ENCODE measurements around the gene NWD2.

Gene NWD2

DNA sequence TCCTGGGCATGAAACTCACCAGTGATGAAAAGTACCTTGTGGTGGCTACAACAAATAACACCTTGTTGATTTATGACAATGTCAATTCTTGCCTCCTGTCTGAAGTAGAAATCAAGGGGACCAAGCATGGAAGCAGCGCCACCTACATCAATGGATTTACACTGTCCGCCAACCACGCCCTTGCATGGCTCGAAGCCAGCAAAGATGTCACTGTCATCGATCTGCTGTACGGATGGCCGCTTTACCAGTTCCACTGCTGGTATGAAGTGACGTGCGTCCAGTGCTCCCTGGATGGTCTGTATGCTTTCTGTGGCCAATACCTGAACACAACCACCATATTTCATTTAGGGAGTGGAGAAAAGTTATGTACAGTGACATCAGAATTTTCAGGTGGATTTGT is 200.5 kb downstream of the NWD2 start:
- in situ Hi-C loops (cut with MboI; ENCODE audit: low sequenced_read_pairs) = no loop called here
- no peaks in the 10 kb centered on the region for H3K9me3 ChIP-seq
- no peak for DNase-seq (ENCODE audit: low spot score in 2 of 2)
- no peak overlapping the region for H3K4me3 ChIP-seq
- no peaks in the 10 kb centered on the region for H3K4me1 ChIP-seq
- H3K36me3 ChIP-seq (replicated peaks) = no peaks in the 10 kb centered on the region
- peaks cover 8% of the 10 kb centered on the region; the same call in 1 of the 2 replicates for H3K27me3 ChIP-seq (ENCODE audit: low read depth)

DNA sequence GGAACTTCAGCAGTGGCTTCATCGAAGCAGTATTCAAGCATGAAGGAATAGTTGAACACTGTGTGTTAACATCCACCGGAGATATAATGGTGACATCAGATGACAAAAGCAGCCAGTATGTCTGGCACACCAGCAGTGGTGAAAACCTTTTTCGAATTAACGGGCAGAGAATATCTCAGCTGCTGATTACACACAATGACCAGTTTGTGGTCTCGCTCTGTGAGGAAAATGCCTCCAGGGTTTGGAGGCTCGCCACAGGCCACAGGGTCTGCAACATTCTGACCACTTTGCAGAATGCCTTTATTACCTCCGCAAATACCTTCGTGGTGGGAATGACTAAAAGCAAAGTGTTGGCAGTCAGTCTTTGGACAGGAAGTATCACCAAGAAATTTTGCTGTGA is 201.5 kb downstream of the NWD2 start:
- Histone ChIP-seq H3K4me3 (no peak overlapping the region), H3K27me3 (ENCODE audit: low read depth) (peaks cover 8% of the 10 kb centered on the region; the same call in 1 of the 2 replicates), H3K4me1 (no peaks in the 10 kb centered on the region), H3K9me3 (no peaks in the 10 kb centered on the region), H3K36me3 (replicated peaks) (no peaks in the 10 kb centered on the region)
- in situ Hi-C loops (cut with MboI; ENCODE audit: low sequenced_read_pairs) = no loop called here
- DNase-seq (ENCODE audit: low spot score in 2 of 2) = no peak

DNA sequence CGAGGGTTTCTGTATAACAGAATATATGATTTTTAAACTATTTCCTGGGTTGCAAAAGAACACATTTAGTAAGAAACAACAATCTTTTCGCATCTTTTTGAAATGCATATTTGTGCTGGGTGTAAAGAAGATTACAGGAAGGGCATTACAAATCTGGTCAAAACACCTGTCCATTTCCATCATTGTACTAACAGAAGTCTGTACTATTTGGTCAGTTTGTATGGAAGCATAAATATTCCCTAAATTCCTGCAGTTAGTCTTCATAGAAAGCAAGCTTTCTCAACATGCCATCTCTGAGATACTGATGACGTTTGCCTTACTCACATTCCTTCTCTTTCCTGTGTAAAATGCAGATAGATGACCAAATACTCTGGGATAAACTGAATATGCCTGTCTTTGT is 203.3 kb downstream of the NWD2 start:
- in situ Hi-C loops (cut with MboI; ENCODE audit: low sequenced_read_pairs) = no loop called here
- DNase-seq (ENCODE audit: low spot score in 2 of 2) = no peak
- H3K27me3 ChIP-seq (ENCODE audit: low read depth) = peaks cover 16% of the 10 kb centered on the region; the same call in 1 of the 2 replicates
- H3K4me1 ChIP-seq = no peaks in the 10 kb centered on the region
- H3K36me3 ChIP-seq (replicated peaks) = no peaks in the 10 kb centered on the region
- no peak overlapping the region for H3K4me3 ChIP-seq
- H3K9me3 ChIP-seq = no peaks in the 10 kb centered on the region

DNA sequence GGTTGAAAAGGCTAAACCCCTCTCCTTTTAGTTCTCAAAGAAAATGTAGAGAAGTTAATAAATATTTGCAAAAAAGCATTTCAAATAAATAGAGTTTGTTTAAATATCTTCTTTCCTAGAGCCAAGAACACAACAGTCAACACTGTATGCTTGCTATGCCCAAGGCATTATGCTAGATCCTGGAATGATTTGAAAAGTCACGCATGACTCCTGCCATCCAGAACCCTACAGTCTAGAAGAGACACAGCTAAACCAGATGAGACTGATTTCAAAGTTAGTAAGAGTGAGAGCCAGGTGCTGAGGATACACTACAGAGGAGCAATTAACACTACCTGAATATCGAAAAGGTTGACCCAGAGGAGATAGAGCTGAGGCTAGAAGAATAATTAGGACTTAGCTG is 205.8 kb downstream of the NWD2 start:
- Histone ChIP-seq H3K9me3 (no peaks in the 10 kb centered on the region), H3K36me3 (replicated peaks) (no peaks in the 10 kb centered on the region), H3K4me3 (no peak overlapping the region), H3K27me3 (ENCODE audit: low read depth) (peaks cover 34% of the 10 kb centered on the region), H3K4me1 (no peaks in the 10 kb centered on the region; the same call in 1 of the 2 replicates)
- in situ Hi-C loops (cut with MboI; ENCODE audit: low sequenced_read_pairs) = no loop called here
- no peak for DNase-seq (ENCODE audit: low spot score in 2 of 2)

DNA sequence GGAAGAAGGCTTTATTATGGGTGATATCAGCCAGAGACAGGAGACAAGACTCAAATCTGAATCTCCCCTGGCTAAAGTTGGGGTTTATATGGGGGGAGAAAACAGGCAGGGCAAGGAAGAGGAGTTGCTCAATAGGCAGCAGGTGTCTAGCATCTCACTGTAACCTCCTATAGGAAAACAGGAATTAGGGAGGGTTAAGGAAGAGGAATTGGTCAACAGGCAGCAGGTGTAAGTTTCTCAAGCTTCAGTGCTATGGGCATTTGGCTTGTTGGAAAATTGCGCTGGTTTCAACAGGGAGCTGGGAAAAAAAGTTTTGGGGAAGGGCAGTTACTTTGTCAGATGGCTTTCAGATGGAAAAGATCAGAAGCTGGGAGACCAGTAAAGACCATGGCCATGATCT is 206.4 kb downstream of the NWD2 start:
- in situ Hi-C loops (cut with MboI; ENCODE audit: low sequenced_read_pairs) = no loop called here

DNA sequence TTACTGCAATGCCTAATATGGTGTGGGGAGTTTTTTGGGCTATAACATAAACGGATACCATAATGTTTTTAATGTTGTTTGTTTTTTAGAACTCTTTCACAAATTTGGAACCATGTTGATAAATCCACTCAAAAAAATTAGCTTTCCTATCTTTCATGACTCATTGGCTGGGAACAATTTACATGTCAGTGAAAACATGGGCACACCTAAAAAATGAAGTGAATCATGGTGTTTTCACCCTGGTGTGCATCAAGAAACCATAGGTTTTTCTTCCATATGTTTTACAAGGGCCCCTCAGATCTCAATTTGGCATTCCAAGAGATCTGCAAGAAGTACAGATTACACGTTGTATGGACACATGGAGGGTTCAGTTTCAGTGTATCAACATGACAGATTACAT is 207.1 kb downstream of the NWD2 start:
- peaks cover 47% of the 10 kb centered on the region for H3K27me3 ChIP-seq (ENCODE audit: low read depth)
- no peaks in the 10 kb centered on the region for H3K36me3 ChIP-seq (replicated peaks)
- no peak overlapping the region for H3K4me3 ChIP-seq
- no peaks in the 10 kb centered on the region; the same call in 1 of the 2 replicates for H3K4me1 ChIP-seq
- DNase-seq (ENCODE audit: low spot score in 2 of 2) = no peak
- in situ Hi-C loops (cut with MboI; ENCODE audit: low sequenced_read_pairs) = no loop called here
- H3K9me3 ChIP-seq = no peaks in the 10 kb centered on the region

More for the DNA sequence above, 206.4 kb downstream of the NWD2 start:
- Histone ChIP-seq H3K4me3 (no peak overlapping the region), H3K9me3 (no peaks in the 10 kb centered on the region), H3K4me1 (no peaks in the 10 kb centered on the region; the same call in 1 of the 2 replicates), H3K27me3 (ENCODE audit: low read depth) (peaks cover 40% of the 10 kb centered on the region), H3K36me3 (replicated peaks) (no peaks in the 10 kb centered on the region)
- DNase-seq (ENCODE audit: low spot score in 2 of 2) = no peak

DNA sequence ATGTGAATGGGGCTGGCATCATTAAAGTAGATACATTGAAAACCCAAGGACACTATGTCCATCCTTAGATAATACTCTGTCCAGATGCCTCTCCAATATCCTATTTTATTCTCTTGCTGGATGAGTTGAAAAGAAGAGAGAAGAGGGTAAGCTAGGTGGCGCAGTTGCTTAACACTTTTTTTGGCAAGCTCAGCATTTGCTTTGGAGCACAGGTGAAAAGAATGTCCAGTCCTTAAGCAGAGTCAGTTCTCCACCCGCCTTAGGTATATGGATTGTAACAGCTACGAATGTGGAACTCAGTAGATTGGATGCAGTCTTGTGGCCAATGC is 208.4 kb downstream of the NWD2 start:
- DNase-seq (ENCODE audit: low spot score in 2 of 2) = peak; percentile 64 to 80
- Histone ChIP-seq H3K4me1 (no peaks in the 10 kb centered on the region; the same call in 1 of the 2 replicates), H3K36me3 (replicated peaks) (no peaks in the 10 kb centered on the region), H3K9me3 (no peaks in the 10 kb centered on the region), H3K27me3 (ENCODE audit: low read depth) (peaks cover 56% of the 10 kb centered on the region), H3K4me3 (no peak overlapping the region)
- in situ Hi-C loops (cut with MboI; ENCODE audit: low sequenced_read_pairs) = no loop called here

DNA sequence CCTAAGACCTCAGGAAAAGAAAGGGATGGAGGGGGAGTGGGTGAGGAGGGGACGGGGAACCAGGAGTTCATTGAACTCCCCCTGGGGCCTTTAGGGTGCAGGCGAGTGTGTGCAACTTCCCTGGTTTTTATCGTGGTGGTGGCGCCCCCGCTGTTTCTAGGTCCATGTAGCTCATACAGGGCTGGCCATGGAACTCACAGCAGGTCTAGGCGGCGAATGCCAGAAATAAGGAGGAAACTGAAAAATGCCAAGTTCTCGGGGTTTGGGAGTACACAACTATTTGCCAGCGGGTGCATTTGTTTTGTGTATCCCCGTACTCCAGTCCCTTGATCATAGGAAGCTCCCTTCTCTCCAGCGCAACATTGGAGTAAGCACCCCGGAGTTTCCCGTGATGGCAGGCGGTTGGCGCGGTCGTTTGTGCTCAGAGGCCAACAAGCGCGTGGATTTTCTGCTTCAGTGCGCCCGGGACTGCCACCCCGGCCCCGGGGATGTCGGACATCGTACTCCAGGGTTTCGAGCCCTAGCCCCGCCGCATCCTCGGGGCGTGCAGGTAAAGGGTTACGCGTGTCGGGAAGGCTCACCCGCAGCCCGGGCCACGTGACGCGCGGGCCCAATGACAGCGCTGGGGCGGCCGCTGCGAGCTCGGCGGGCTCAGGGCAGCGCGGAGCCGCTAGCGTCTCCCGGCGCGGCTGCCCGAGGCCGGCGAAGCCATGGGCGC is 208.9 kb downstream of the NWD2 start:
- no peaks in the 10 kb centered on the region; the same call in 1 of the 2 replicates for H3K4me1 ChIP-seq
- no peaks in the 10 kb centered on the region for H3K36me3 ChIP-seq (replicated peaks)
- in situ Hi-C loops (cut with MboI; ENCODE audit: low sequenced_read_pairs) = no loop called here
- H3K9me3 ChIP-seq = no peaks in the 10 kb centered on the region
- H3K4me3 ChIP-seq = peak overlapping the region; percentile 23
- DNase-seq (ENCODE audit: low spot score in 2 of 2) = peak; percentile 14 to 56
- H3K27me3 ChIP-seq (ENCODE audit: low read depth) = peaks cover 52% of the 10 kb centered on the region

DNA sequence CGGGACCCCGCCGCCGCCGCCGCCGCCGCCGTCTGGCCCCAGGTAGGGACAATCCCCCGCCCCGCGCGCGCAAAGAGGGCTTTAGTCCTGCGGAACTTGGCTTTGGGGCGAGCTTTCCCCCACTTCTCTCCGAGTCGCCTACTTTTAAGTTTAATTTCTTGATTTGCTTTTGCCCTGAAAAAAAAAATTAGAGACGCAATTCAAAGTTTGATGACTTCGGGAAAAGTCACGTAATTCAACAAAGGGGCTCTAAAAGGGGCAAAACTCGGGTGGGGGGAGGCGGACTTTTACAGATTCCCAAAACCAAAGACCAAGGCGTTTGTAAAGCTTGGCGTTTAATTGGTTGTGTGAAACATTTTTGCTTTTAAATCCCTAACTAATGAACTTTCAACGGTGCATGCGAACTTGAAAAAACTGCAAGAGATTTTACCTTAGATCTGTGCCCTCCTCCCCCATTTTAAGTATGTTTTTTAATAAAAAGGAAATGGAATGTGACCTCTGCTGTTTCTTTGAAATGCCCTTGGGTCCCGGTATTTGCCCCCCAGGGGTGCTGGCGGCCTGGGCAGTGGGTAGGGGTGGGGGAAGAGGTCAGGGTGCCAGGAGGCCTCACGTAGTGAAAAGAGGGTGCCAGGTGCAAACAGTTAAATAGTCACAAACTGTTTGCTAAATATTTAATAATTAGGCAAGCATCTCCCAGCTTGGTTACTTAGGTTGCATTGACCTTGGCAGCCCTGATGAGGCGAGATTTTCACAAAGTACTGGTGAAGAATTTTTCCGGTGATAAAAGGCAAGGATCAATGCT is 209.7 kb downstream of the NWD2 start:
- H3K9me3 ChIP-seq = no peaks in the 10 kb centered on the region
- no peak overlapping the region for H3K4me3 ChIP-seq
- in situ Hi-C loops (cut with MboI; ENCODE audit: low sequenced_read_pairs) = no loop called here
- peaks cover 48% of the 10 kb centered on the region for H3K27me3 ChIP-seq (ENCODE audit: low read depth)
- H3K4me1 ChIP-seq = no peaks in the 10 kb centered on the region; the same call in 1 of the 2 replicates
- DNase-seq (ENCODE audit: low spot score in 2 of 2) = no peak
- no peaks in the 10 kb centered on the region for H3K36me3 ChIP-seq (replicated peaks)

DNA sequence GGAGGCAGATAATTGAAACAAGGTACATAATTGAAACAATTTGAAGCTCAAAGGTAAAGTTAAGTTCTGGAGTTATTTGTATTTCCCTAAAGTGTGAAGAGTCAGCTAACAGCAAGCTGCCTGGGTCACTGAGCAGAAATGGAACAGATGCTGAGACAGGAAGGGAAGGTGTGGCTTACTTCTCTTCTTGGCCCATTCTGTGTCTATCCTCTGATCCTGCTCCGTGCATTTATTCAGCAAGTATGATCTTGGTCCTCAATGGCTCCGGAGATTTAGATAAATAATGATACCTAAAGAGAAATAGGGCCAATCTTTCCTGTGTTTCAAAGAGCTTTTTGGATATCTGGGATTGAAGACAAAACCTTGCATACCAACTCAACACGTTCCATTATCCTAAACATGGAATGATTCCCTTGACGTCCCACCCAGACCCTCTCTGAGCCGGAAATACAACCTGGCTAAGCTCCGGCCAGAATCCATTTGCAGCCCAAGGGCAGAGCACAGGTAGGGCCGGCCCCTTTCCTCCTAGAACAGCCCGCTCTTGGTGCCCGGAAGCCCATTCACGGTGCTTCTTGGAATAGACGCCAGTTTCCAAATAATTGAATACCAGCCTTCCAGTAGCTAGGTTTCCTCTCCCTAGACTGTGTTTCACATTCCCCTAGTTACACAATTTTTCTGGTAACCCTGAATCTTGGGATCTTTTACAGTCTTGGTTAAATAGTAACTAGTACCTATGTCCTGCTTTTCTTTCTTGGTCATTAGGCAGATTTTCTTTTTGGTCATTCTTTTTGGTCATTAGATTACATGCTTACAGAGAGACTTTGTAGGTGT is 211.0 kb downstream of the NWD2 start:
- in situ Hi-C loops (cut with MboI; ENCODE audit: low sequenced_read_pairs) = no loop called here
- Histone ChIP-seq H3K4me3 (no peak overlapping the region), H3K4me1 (no peaks in the 10 kb centered on the region; the same call in 1 of the 2 replicates), H3K27me3 (ENCODE audit: low read depth) (peaks cover 48% of the 10 kb centered on the region), H3K9me3 (no peaks in the 10 kb centered on the region), H3K36me3 (replicated peaks) (no peaks in the 10 kb centered on the region)
- no peak for DNase-seq (ENCODE audit: low spot score in 2 of 2)

DNA sequence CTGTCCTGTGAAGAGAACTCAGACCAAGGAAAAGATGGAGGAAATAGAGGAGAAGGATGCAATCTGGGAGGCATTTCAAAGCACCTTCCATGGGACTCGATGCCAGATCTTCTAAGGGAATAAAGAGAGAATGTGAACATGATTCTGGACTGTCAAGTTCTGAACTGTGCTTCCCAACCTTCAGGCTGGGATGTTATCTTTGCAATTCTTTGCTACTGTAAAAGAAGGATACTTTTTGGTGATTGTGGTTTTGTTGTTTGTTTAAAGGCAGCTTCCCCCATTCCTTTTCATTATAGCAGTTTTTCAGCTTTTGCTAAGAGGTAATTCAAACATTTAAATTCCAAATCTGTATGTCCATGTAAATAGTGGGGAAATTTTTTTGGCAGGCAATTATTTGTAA is 217.3 kb downstream of the NWD2 start:
- DNase-seq (ENCODE audit: low spot score in 2 of 2) = no peak
- in situ Hi-C loops (cut with MboI; ENCODE audit: low sequenced_read_pairs) = no loop called here
- Histone ChIP-seq H3K36me3 (replicated peaks) (no peaks in the 10 kb centered on the region), H3K27me3 (ENCODE audit: low read depth) (peaks cover 8% of the 10 kb centered on the region), H3K9me3 (no peaks in the 10 kb centered on the region), H3K4me1 (no peaks in the 10 kb centered on the region), H3K4me3 (no peak overlapping the region)

DNA sequence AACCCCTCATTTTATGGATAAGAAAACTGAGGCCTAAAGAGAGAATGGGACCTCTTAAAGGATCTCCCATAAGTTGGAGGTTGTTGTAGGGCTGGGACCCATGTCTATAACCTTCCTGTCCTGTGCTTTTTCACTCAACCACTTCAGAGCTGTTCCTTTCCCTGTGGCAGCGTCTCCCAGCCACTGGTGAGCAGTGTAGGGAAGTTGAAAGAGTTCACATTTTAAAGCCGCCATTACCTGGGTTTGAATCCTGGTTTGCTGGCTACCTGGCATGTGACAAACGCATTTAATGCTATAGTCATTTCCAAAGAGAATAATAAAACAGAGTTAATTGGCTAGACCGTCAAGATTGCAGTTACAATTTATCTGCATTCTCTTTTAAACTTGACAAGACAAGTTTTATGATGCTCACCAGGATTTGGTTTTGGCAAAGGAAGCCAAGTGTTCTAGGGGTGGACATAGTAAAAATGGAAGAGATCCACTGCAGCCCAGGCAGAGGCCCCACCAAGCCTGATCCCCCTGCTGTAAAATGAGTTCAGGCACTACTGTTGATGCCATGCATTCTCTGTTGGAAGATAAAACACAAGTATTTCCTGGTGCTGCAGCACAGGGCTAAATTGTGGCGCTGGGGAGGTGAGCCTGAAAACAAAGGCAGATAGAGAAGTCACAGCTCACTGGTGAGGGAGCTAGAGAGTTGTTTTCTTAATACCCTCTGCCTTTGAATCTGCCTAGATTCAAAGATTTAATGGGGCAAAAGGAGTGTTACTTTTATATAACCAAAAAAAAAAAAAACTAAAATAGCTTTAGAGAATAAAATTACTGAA is 218.7 kb downstream of the NWD2 start:
- no peak for DNase-seq (ENCODE audit: low spot score in 2 of 2)
- H3K9me3 ChIP-seq = no peaks in the 10 kb centered on the region
- in situ Hi-C loops (cut with MboI; ENCODE audit: low sequenced_read_pairs) = no loop called here
- H3K27me3 ChIP-seq (ENCODE audit: low read depth) = no peaks in the 10 kb centered on the region
- H3K4me1 ChIP-seq = no peaks in the 10 kb centered on the region
- H3K36me3 ChIP-seq (replicated peaks) = no peaks in the 10 kb centered on the region
- no peak overlapping the region for H3K4me3 ChIP-seq

Data from HAP-1 (cell line).